IPS-18c (cell line): ENCODE data around the gene PPP1R3D.
"Not testable (repeated sequence)": the region's sequence is repeated elsewhere in the genome, so short reads cannot be mapped to it uniquely, and the experiment has no call there.

Source experiments
- H3K4me3 ChIP-seq: 2 replicates; pipeline ENCODE4 v1.7.0; 2013; ENCODE audit warnings: low read depth, mild to moderate bottlenecking, low read length, moderate library complexity; ENCODE audit not compliant: insufficient read depth
- H3K9me3 ChIP-seq: one replicate; pipeline ENCODE4 v1.6.1; 2013; ENCODE audit warnings: mild to moderate bottlenecking, low read length, moderate library complexity; ENCODE audit not compliant: control insufficient read depth, insufficient read depth

PPP1R3D gene, protein sequence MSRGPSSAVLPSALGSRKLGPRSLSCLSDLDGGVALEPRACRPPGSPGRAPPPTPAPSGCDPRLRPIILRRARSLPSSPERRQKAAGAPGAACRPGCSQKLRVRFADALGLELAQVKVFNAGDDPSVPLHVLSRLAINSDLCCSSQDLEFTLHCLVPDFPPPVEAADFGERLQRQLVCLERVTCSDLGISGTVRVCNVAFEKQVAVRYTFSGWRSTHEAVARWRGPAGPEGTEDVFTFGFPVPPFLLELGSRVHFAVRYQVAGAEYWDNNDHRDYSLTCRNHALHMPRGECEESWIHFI

DNA sequence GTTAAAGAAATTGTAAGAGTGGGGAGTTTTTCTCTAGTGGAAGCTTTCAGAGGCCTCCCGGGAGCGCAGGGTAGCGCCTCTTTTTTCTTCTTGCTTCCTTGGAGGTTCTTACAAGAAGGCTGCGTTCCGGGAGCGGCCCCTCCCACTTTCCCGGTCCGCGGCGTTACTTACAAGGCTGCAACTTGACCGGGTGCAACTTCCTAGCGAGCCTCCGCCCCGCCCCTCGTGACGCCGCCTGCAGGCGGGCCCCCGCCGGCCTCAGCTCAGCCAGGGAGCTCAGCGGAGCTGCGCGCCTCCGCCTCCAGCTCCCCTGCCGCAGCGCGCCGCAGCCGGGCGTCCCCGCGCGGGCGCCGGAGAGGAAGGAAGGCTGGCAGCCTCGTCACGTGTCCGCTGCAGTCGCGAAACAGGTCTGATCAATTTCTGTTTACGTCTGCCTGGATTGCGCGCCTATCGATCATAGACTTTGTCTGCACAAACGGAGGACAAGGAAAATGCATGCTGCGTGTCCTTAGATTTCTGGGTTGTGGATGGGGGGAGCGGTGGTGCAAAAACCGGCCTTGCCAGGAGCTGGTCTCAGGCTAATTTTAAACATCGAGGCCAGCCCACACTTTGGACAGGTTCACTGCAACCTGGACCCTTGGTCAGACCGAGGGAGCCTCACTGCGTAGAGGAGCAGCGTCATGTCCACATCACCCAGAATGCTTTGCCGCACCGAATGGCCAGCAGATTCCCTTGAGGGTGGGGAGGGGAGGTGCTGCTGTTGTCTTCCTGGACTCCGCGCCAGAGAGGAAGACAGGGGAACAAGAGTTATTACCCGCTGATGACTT is at the start of gene PPP1R3D, which contains the start of gene FAM217B:
Gene PPP1R3D (minus strand): TSS at position 177 of the 827 bp plus-strand sequence. CDS start 374 bp downstream, outside the sequence.
Gene FAM217B (plus strand): TSS at position 261 of the 827 bp plus-strand sequence. CDS start 3,555 bp downstream, outside the sequence.
- Histone ChIP-seq H3K9me3 (no peaks in the 10 kb centered on the region), H3K4me3 (peak within 1 kb of the TSS; percentile 84)

DNA sequence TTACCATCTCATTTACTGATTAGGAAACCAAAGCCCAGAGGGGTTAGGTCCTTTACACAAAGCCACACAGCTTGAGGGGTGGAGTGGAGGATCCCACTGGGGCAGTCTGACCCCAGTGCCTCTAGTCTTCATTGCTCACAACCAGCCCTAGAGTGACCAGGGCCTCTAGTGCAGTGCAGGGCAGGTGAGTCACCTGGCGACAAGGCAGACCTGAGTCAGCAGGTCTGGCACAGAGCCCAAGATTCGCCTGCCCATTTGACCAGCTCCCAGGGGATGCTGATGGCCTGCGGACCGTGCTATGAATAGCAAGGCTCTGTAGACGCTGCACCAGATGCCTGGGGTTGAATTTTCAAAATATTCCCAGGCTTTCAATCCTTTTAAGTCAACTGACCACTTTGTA is 48.0 kb upstream of the PPP1R3D start:
- no peaks in the 10 kb centered on the region for H3K9me3 ChIP-seq
- no peak overlapping the region for H3K4me3 ChIP-seq

DNA sequence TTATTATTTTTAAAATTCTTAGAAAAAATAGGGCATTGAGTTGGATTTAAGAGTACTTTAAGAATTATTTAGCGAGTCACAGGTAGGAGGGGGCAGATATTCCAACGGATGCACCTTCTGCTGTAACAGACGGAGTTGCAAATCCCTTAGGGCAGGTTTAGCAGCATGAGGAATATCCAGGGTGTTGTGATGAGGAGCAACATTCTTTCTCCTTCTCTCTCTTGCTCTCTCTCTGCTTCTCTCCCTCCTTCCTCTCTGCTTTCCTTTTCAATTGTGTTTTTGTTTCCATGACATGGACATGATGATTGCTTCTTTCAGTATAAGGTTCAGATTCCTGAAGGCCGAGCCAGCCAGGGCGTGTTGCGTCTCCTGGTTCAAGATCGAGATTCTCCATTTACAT is 47.0 kb upstream of the PPP1R3D start:
- no peaks in the 10 kb centered on the region for H3K9me3 ChIP-seq

DNA sequence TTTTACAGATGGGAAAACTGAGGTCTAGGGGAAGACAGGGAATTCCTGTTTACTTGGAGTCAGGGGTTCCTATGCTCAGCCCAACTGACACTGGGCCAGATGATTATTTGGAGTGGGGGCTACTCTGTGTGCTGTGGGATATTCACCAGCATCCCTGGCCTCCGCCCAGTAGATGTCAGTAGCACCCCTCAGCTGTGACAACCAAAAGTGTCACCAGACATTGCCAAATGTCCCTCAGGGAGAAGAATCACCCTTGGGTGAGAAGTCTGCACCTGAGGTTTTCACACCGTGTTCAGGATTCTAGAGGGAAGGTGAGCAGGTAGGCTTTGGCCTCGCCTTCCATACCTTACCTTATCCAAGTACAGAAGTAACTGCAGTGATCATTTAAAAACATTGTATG is 45.8 kb upstream of the PPP1R3D start:
- Histone ChIP-seq H3K9me3 (no peaks in the 10 kb centered on the region), H3K4me3 (no peak overlapping the region)

More for the DNA sequence above, 47.0 kb upstream of the PPP1R3D start:
- no peak overlapping the region for H3K4me3 ChIP-seq

DNA sequence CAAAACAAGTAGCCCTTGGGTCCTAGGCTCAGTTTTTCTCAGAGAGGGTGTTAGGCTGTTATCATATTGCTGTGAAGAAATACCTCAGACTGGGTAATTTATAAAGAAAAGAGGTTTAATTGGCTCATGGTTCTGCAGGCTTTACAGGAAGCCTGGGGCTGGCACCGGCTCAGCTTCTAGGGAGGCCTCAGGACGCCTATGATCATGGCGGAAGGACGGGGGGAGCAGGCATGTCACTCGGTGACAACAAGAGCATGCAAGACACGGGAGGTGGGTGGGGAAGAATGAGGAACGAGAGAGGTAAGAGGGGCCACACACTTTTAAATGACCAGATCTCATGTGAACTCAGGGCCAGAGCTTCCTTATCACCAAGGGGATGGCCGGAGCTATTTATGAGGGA is 45.1 kb upstream of the PPP1R3D start:
- Histone ChIP-seq H3K4me3 (no peak overlapping the region), H3K9me3 (no peaks in the 10 kb centered on the region)

DNA sequence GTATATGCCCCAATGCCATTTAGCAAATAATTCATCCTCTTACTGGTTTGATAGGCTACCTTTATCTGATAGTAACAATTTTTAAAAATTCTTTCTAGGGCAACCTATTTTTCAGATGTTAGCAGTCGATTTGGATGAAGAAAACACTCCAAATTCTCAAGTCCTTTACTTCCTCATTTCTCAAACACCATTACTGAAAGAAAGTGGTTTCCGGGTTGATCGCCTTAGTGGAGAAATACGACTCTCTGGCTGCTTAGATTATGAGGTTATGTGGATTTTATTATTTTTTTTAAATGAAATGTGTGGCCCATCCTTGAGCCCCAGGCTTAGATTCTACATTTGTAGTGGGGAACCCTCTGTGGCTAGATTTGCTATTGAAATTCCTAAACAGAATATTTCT is 44.4 kb upstream of the PPP1R3D start:
- Histone ChIP-seq H3K4me3 (no peak overlapping the region), H3K9me3 (no peaks in the 10 kb centered on the region)

DNA sequence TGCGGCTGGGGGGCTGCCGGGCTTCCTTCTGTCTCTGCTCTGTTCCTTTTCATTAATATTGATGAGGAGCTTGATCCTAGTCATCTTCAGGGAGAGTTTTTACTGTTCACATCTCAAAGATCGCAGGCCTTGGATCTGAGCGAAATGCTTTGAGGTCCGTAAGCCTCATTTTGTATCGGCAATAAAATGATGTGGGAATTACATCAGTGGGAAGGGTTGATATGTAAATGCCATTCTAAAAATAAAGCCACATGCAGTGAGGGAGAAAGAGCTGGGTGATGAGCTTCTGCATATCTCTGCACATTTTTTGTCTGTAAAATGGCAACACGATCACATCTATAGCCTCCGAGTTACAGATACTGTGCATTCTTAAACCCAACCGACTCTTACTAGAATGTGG is 43.0 kb upstream of the PPP1R3D start:
- H3K4me3 ChIP-seq, result no peak overlapping the region
- no peaks in the 10 kb centered on the region for H3K9me3 ChIP-seq

DNA sequence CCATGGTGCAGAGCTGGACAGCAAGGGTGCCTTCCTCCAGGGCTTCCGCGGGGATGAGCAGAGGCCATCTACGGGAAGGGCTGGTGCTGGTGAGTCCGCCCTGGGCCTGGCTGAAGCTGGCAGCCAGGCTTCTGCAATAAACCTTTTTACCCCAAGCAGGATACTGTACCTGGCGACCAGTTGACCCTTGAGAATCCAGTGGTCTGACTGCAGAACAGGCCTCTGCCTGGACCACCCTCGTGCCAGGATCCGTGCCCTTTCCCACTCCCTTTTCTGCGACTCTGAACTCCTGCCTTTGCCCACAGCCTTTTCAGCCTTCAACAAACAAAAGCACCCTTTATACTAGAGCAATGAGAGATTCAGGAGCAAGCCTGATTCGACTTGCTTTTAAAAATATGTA is 37.0 kb upstream of the PPP1R3D start:
- Histone ChIP-seq H3K4me3 (no peak overlapping the region), H3K9me3 (no peaks in the 10 kb centered on the region)

DNA sequence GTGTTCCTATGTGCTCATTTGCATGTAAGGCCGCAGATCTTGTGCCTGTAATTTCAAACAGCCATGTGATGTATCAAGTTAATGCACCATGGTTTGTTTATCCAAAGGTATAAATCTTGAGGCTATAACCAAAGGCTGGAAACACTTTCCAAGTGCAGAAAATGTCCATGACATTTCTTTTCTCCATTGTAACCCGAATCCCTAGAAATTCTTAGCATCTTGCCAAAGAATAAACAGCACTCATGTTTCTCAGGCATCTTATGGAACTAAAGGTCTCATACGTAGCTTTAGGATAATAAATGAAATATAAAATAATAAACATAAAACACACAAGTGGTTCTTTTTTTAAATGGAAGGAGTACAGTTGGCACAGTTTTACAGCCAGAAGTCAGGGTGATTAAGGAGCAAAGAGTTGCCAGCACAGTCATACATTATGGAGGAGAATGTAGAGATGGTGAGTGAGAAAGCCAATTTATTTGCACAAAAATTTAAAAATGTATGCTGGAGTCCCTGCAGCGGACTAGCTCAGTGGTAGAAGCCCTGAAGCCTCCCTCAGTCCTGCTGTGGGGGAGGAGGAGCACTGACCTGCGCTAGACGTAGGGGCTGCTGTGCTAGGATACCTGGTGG is 36.2 kb upstream of the PPP1R3D start:
- no peak overlapping the region for H3K4me3 ChIP-seq
- no peaks in the 10 kb centered on the region for H3K9me3 ChIP-seq

DNA sequence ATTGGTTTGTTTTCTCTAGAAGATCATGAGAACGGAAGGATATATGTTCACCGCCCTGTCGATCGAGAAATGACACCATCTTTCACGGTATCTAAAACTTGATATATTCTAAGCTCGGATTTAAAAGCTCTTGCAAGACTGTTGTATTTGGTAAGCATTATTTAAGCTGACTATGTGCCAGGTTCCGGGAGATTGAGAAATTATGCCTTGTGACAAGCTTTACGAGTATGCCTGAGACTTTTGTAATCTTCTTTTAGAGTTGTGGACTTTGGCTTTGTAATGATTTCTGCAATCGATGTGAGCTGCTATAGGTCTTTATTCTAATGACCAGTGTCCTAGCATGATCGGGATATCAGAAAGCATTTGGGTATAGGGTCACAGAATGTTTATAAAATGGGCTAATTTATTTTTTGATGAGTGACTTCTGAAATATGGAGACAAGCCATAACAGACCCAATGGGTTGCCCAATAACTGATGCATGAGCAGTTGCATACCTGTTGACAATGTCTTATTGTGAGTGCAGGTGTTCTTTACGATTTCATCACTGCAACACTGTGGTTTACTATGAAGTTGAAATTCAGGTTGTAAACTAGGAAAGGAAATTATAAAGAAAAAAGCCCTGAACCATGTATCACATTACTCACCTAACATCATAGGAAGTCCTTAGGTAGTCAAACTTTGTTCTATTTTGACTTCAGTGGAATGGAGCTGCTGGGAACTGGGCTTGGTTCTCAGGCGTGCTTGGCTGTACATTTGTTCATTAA is 32.1 kb upstream of the PPP1R3D start:
- Histone ChIP-seq H3K9me3 (no peaks in the 10 kb centered on the region), H3K4me3 (no peak overlapping the region)

DNA sequence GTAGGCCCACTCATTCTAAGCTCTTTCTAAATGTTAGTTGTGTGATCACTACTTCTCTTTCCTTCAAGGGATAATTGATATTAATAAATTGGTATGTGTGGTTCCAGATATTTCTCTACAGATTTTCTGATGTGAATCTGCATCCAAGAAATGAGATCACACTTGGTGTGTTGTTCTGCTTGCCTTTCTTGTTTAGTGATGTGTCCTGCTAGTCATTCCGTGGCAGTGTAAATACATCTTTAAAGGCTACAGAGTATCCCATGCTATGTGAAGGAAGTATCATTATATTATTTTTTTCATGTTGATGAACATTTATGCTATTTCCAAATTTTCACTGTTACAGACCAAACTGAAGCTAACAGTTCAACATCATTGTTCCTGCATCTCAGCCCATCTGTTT is 31.3 kb upstream of the PPP1R3D start:
- no peaks in the 10 kb centered on the region for H3K9me3 ChIP-seq

DNA sequence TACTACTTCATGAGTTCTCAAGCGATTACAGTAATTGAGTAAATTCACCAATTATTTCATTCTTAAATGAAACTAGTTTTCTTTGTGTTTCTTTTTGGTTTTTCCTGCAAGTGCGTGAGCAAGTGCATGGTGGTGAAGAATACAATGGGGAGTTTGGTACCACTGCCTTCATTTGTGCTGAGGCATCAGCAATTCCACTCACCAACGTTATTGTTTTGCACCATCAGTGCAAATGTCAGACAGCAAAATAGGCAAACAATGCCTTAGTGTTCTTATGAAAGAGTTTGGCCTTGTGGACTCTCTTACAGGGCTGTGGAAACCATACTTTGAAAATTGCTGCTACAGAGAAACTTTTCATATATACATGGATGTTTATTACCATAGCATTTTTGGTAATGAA is 26.3 kb upstream of the PPP1R3D start:
- no peak overlapping the region for H3K4me3 ChIP-seq

More for the DNA sequence above, 31.3 kb upstream of the PPP1R3D start:
- no peak overlapping the region for H3K4me3 ChIP-seq

DNA sequence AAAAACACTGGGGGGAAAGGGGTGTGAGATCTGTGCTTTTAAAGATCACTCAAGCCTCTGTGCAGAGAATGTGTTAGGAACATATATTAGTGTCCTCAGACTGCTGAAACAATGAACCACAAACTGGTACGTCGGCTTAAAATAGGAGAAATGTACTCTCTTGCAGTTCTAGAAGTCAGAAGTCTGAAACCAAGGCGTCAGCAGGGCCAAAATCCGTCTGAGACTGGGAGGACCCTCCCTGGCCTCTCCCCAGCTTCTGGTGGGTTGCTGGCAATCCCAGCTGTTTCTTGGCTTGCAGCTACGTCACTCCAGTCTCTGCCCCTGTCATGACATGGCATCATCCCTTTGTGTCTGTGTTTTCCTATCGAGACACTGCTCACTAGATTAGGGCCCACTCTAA is 22.1 kb upstream of the PPP1R3D start:
- Histone ChIP-seq H3K4me3 (no peak overlapping the region), H3K9me3 (no peaks in the 10 kb centered on the region)

More for the DNA sequence above, 26.3 kb upstream of the PPP1R3D start:
- no peaks in the 10 kb centered on the region for H3K9me3 ChIP-seq

DNA sequence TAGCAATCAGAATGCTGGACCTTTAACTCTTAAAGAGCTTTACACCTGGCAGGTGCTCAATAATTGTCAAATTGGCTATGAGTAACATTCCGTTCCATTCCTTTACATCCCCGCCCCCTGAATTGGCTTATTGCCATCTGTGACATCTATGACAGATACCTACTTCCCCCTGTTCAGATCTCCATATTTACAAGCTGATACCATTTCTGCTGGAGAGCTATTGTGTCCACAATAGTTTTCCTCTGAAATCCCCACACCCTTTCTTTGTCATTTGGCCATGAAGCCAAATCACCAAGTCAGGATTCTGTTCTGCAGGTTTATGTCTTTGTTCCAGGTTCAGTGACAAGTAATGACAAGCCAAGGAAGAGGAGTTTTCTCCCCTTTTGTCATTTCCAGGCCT is 21.3 kb upstream of the PPP1R3D start:
- no peaks in the 10 kb centered on the region for H3K9me3 ChIP-seq
- no peak overlapping the region for H3K4me3 ChIP-seq

DNA sequence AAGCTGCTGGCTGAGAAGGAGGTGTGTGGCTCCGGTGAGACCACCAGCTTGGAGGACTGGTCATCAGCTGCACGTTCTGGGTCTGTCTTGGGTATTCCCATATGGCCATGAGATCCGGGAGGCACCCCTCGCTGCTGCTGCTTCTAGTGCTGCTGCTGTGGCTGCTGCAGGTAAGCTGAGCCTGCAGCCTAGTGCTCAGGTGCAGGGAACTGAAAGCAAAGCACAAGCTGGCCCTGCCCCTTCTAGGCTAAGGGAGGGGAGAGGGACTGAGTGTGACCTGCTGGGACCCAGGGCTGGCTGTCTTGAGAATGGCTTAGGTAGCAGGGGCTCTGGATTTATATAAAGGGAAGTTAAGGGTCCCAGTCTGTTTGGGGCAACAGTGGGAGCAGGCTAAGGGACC is 18.5 kb upstream of the PPP1R3D start:
- H3K9me3 ChIP-seq, result no peaks in the 10 kb centered on the region
- H3K4me3 ChIP-seq, result no peak overlapping the region

DNA sequence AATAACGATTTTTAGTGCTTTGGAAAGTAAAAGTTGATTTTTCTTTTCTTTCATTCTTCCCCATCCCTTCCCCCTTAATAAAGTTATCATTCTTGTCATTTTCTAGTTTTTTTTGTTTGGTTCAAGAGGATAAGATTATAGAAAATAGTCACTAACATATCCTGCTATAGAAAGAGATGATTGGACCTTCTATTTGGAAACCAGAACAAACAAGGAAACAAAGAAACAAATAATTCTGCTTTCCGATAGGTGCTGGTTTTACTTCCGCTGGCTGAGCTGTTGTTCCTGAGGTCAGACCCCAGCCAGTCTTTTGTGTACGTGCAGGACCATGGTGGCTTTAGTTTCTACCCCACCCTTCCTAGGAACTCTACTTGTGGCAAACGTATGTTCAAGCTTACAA is 18.0 kb upstream of the PPP1R3D start, which contains the start of gene CDH26:
Gene CDH26 (plus strand): TSS at position 301 of the 400 bp plus-strand sequence. CDS start 304 bp downstream, outside the sequence.
- H3K4me3 ChIP-seq, result no peak within 1 kb of the TSS
- H3K9me3 ChIP-seq, result no peaks in the 10 kb centered on the region

DNA sequence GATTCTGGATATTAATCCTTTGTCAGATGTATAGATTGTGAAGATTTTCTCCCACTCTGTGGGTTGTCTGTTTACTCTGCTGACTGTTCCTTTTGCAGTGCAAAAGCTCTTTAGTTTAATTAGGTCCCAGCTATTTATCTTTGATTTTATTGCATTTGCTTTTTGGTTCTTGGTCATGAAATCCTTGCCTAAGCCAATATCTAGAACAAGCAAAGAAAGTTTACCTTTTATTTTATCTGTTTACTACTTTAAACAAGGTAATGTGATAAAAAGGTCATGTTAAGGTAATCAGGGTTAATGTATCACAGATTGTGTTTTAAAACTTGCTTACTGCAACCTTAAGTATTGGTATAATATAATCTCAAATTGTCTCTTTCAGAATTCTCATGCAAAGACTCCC is 17.5 kb upstream of the PPP1R3D start:
- not testable (repeated sequence) for H3K9me3 ChIP-seq, H3K4me3 ChIP-seq
